Adipocyte (in vitro differentiated cells): Measurements from ENCODE around the gene SH3TC1.

ENCODE experiments used
- DNase-seq: peaks from one replicate; pipeline ENCODE4 v3.0.0-alpha.2; 2015; ENCODE audit warnings: low read depth
- H3K27me3 ChIP-seq: replicated peaks from 2 replicates; pipeline ENCODE4 v1.7.0; 2013; ENCODE audit warnings: mild to moderate bottlenecking, low read length, moderate library complexity; ENCODE audit not compliant: control insufficient read depth, insufficient read depth
- H3K36me3 ChIP-seq: 2 replicates; pipeline ENCODE4 v1.7.0; 2013; ENCODE audit warnings: low read length, mild to moderate bottlenecking, moderate library complexity; ENCODE audit not compliant: control insufficient read depth, insufficient read depth, severe bottlenecking
- H3K4me1 ChIP-seq: 2 replicates; pipeline ENCODE4 v1.7.0; 2013; ENCODE audit warnings: mild to moderate bottlenecking, low read length, moderate library complexity; ENCODE audit not compliant: control insufficient read depth, insufficient read depth
- H3K4me3 ChIP-seq: 2 replicates; pipeline ENCODE4 v1.7.0; 2013; ENCODE audit warnings: mild to moderate bottlenecking, low read length, moderate library complexity
- H3K9ac ChIP-seq: 2 replicates; pipeline ENCODE4 v1.7.0; 2013; ENCODE audit warnings: mild to moderate bottlenecking, low read length, moderate library complexity
- H3K9me3 ChIP-seq: 2 replicates; pipeline ENCODE4 v1.7.0; 2013; ENCODE audit warnings: mild to moderate bottlenecking, low read length, moderate library complexity; ENCODE audit not compliant: control insufficient read depth

The SH3TC1 gene

GRCh38 chr4:8194306-8195242 lies 4.5 kb upstream of the SH3TC1 start:
- Histone ChIP-seq H3K9ac (no peak overlapping the region), H3K4me3 (no peak overlapping the region), H3K4me1 (peaks cover 12% of the 10 kb centered on the region), H3K36me3 (no peaks in the 10 kb centered on the region), H3K9me3 (no peaks in the 10 kb centered on the region), H3K27me3 (peaks cover 21% of the 10 kb centered on the region)
- no peak for DNase-seq

GRCh38 chr4:8195431-8195830 lies 3.7 kb upstream of the SH3TC1 start:
- H3K9me3 ChIP-seq = no peaks in the 10 kb centered on the region
- H3K27me3 ChIP-seq = peaks cover 21% of the 10 kb centered on the region
- H3K36me3 ChIP-seq = no peaks in the 10 kb centered on the region
- H3K4me3 ChIP-seq = no peak overlapping the region
- no peak for DNase-seq
- H3K4me1 ChIP-seq = peaks cover 21% of the 10 kb centered on the region
- H3K9ac ChIP-seq = no peak overlapping the region

GRCh38 chr4:8195841-8196458 lies 3.1 kb upstream of the SH3TC1 start:
- DNase-seq = no peak

GRCh38 chr4:8197521-8197920 lies 1.6 kb upstream of the SH3TC1 start:
- no peak overlapping the region for H3K4me3 ChIP-seq
- H3K9ac ChIP-seq = no peak overlapping the region
- DNase-seq = no peak
- no peaks in the 10 kb centered on the region for H3K9me3 ChIP-seq
- H3K36me3 ChIP-seq = no peaks in the 10 kb centered on the region
- peaks cover 21% of the 10 kb centered on the region for H3K27me3 ChIP-seq
- peaks cover 29% of the 10 kb centered on the region for H3K4me1 ChIP-seq

More at GRCh38 chr4:8195841-8196458, 3.1 kb upstream of the SH3TC1 start:
- Histone ChIP-seq H3K9me3 (no peaks in the 10 kb centered on the region), H3K9ac (no peak overlapping the region), H3K36me3 (no peaks in the 10 kb centered on the region), H3K27me3 (peaks cover 21% of the 10 kb centered on the region), H3K4me1 (peaks cover 26% of the 10 kb centered on the region), H3K4me3 (no peak overlapping the region)

- no peaks in the 10 kb centered on the region for H3K9me3 ChIP-seq
- peaks cover 29% of the 10 kb centered on the region for H3K4me1 ChIP-seq
- peak overlapping the region; percentile 72 for H3K9ac ChIP-seq
- no peak for DNase-seq
- H3K36me3 ChIP-seq = no peaks in the 10 kb centered on the region
- H3K4me3 ChIP-seq = peak overlapping the region; percentile 72
- H3K27me3 ChIP-seq = peaks cover 21% of the 10 kb centered on the region
Measured at GRCh38 chr4:8198206-8198905, 734 bp upstream of the SH3TC1 start.

- Histone ChIP-seq H3K27me3 (peaks cover 21% of the 10 kb centered on the region), H3K36me3 (no peaks in the 10 kb centered on the region), H3K4me1 (peaks cover 29% of the 10 kb centered on the region), H3K9me3 (no peaks in the 10 kb centered on the region), H3K4me3 (peak overlapping the region; percentile 72), H3K9ac (peak overlapping the region; percentile 72)
- DNase-seq = no peak
Measured at GRCh38 chr4:8199594-8200301, 658 bp downstream of the SH3TC1 start.

GRCh38 chr4:8200302-8200975 lies 1.3 kb downstream of the SH3TC1 start:
- Histone ChIP-seq H3K9me3 (no peaks in the 10 kb centered on the region), H3K4me3 (peak overlapping the region; percentile 58), H3K36me3 (no peaks in the 10 kb centered on the region), H3K9ac (peak overlapping the region; percentile 41), H3K27me3 (peaks cover 15% of the 10 kb centered on the region), H3K4me1 (peaks cover 29% of the 10 kb centered on the region)
- no peak for DNase-seq

GRCh38 chr4:8201321-8201781 lies 2.3 kb downstream of the SH3TC1 start:
- Histone ChIP-seq H3K27me3 (peaks cover 8% of the 10 kb centered on the region), H3K36me3 (no peaks in the 10 kb centered on the region), H3K4me3 (no peak overlapping the region), H3K4me1 (peaks cover 29% of the 10 kb centered on the region), H3K9me3 (no peaks in the 10 kb centered on the region), H3K9ac (peak overlapping the region; percentile 41)
- no peak for DNase-seq

- Histone ChIP-seq H3K4me1 (peaks cover 37% of the 10 kb centered on the region), H3K36me3 (no peaks in the 10 kb centered on the region), H3K27me3 (peaks cover 4% of the 10 kb centered on the region), H3K9ac (no peak overlapping the region), H3K9me3 (no peaks in the 10 kb centered on the region), H3K4me3 (no peak overlapping the region)
- no peak for DNase-seq
Measured at GRCh38 chr4:8202108-8203051, 3.3 kb downstream of the SH3TC1 start.

GRCh38 chr4:8203052-8203401 lies 3.9 kb downstream of the SH3TC1 start:
- no peak overlapping the region for H3K4me3 ChIP-seq
- peaks cover 42% of the 10 kb centered on the region for H3K4me1 ChIP-seq
- no peak for DNase-seq
- no peak overlapping the region for H3K9ac ChIP-seq
- no peaks in the 10 kb centered on the region for H3K36me3 ChIP-seq
- peaks cover 4% of the 10 kb centered on the region for H3K27me3 ChIP-seq
- no peaks in the 10 kb centered on the region for H3K9me3 ChIP-seq
